ENCODE results near the gene BICDL2. TPM values are rescaled to one million over a fixed set of nuclear protein-coding genes. Genes with fewer than 3 reads are reported as not detected.
A peak's percentile ranks its signal among the peaks of the same experiment; 100 is the strongest.

The BICDL2 gene
- total and polyA plus RNA-seq, 2 of the 8 experiments (the other 6 are each of a cell fraction or from before 2014, with no cell fraction given), result 7.3 to 15.9 TPM

DNA sequence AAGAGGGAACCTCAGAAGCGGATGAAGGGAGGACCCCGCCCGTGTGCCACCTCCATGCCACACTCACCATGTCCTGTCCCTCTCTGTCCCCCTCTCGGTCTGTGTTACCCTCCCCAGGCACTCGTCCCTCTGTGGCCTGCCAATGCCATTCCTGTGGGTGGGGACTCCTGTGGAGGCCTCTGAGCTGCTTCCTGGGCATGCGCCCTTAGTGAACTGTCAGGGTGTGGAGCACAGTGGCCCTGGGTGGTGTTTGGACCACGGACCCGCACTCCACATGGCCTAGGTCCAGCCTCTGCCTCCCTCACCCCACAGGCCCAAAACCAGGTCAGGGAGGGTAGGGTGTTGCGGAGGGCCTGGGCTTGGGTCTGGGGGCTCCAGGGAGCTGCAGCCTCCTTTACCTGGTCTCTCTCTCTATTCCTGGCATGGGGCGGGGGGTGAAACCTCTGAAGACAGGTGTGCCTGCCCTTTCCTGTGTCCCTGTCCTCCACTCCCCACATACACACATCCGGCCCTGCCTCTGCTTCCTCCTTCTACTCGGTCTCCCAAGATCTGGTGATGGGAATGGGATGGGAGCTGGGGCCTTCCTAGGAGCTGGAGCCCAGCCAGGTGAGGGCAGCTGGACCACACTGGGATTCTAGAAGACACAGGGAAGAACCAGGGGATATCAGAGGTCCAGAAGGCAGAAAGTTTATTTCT, 45.0 kb downstream of the BICDL2 start:
- 0 out of 2 replicates have a peak overlapping the region, but pooled peaks have one; percentile 43 for H2BK20ac ChIP-seq (ENCODE audit: low read length)
- no peak overlapping the region for H4K8ac ChIP-seq (ENCODE audit: extremely low read depth, insufficient read depth, low read length)
- H2BK5ac ChIP-seq (ENCODE audit: low read depth, low read length), result 0 out of 2 replicates have a peak overlapping the region, but pooled peaks have one; percentile 68
- H4K91ac ChIP-seq (replicated peaks; ENCODE audit: insufficient read length, low read length), result peak overlapping the region; percentile 49
- H3K27me3 ChIP-seq (replicated peaks in 1 of 4; ENCODE audit: control insufficient read depth in 3 of 4, extremely low read depth in 1 of 4, insufficient read depth in 3 of 4, low read length in 3 of 4), result no peaks in the 10 kb centered on the region; a peak in 1 of 7 replicates
- H3K23ac ChIP-seq (ENCODE audit: insufficient read length), result no peak overlapping the region
- H3K18ac ChIP-seq (ENCODE audit: extremely low read depth, low read length), result peak overlapping the region; percentile 71
- H3K14ac ChIP-seq (ENCODE audit: insufficient read length), result no peak overlapping the region
- H3K23me2 ChIP-seq (ENCODE audit: low read depth, low read length), result no peaks in the 10 kb centered on the region; the same call in 1 of the 2 replicates
- peak overlapping the region; percentile 92; the same call in 1 of the 2 replicates for H2BK15ac ChIP-seq (ENCODE audit: low read length)
- peaks cover 0 to 34% (median 20%) of the 10 kb centered on the region in 4 experiments; a peak in 6 of 7 replicates for H3K4me1 ChIP-seq (replicated peaks in 1 of 4; ENCODE audit: control insufficient read depth in 3 of 4, insufficient read depth in 4 of 4, low read length in 3 of 4)
- no peaks in the 10 kb centered on the region for H3K79me1 ChIP-seq (ENCODE audit: low read depth, low read length)
- no peak overlapping the region for H3K4me2 ChIP-seq (ENCODE audit: insufficient read depth in 1 of 2, low read depth in 2 of 2, low read length in 2 of 2)
- H4K5ac ChIP-seq (ENCODE audit: insufficient read length, low read depth, low read length), result no peak overlapping the region
- no peak overlapping the region for H2BK120ac ChIP-seq (replicated peaks; ENCODE audit: low read depth, low read length)
- no peak overlapping the region for H2AFZ ChIP-seq (ENCODE audit: low read length)
- no peak overlapping the region for H3K56ac ChIP-seq (replicated peaks; ENCODE audit: insufficient read length, low read depth, low read length)
- ChIA-PET POLR2A (ENCODE audit: partially characterized antibody) (interaction anchor here (1.1 to 15.2 kb wide), 10 partner anchors 9 to 40 kb away, joined by 3 to 200 read pairs (median 6); partner anchors contain the start of genes CLDN6, HCFC1R1, THOC6 and TNFRSF12A), CTCF (ENCODE audit: partially characterized antibody) (interaction anchor here (0.6 to 5.2 kb wide), 5 partner anchors 10 to 192 kb away, joined by 3 to 24 read pairs (median 4); partner anchors contain the start of gene CLDN6)
- H2AK5ac ChIP-seq (ENCODE audit: low read depth, low read length), result 0 out of 2 replicates have a peak overlapping the region, but pooled peaks have one; percentile 59
- FAIRE-seq (no peak), DNase-seq (ENCODE audit: low read depth in 1 of 2, low spot score in 2 of 2) (no peak)
- no peaks in the 10 kb centered on the region for H3K79me2 ChIP-seq (ENCODE audit: control insufficient read depth in 1 of 2, insufficient read depth in 2 of 2, low read length in 2 of 2)
- H4K20me1 ChIP-seq (replicated peaks in 1 of 2; ENCODE audit: control insufficient read depth in 1 of 2, insufficient read depth in 2 of 2, low read length in 2 of 2), result no peaks in the 10 kb centered on the region
- WGBS, 2 experiments (ENCODE audit: extremely low coverage in 1 of 2, insufficient coverage in 1 of 2, insufficient read length in 1 of 2, insufficient replicate concordance in 2 of 2, low coverage in 1 of 2, low lambda C conversion rate in 2 of 2, missing lambda C conversion rate in 1 of 2), result 94% methylated on average over 9 of the region's 12 CpGs; no CpG with 5 or more reads in 1 of the 2 experiments
- no peak overlapping the region for H3K9ac ChIP-seq (replicated peaks in 1 of 4; ENCODE audit: extremely low read depth in 1 of 4, low read depth in 3 of 4, low read length in 3 of 4)
- peak overlapping the region; percentile 92 for H3K4ac ChIP-seq (replicated peaks; ENCODE audit: insufficient read length, low read depth, low read length)
- H3K27ac ChIP-seq (ENCODE audit: low read depth, low read length), result no peak overlapping the region
- peak overlapping the region; percentile 94; the same call in 1 of the 2 replicates for H2BK12ac ChIP-seq (ENCODE audit: low read depth, low read length)
- no peak overlapping the region for H3K4me3 ChIP-seq (ENCODE audit: extremely low read depth in 1 of 4, insufficient read depth in 2 of 4, low read depth in 3 of 4, low read length in 4 of 4)
- H3K9me3 ChIP-seq (ENCODE audit: insufficient read depth in 2 of 2, low read depth in 1 of 2, low read length in 1 of 2), result no peaks in the 10 kb centered on the region
- no peaks in the 10 kb centered on the region for H3K36me3 ChIP-seq (ENCODE audit: control insufficient read depth in 2 of 4, insufficient read depth in 4 of 4, low read length in 3 of 4)
- TF ChIP-seq POLR2A (IDR thresholded peaks at IDR 0.05; ENCODE audit: control extremely low read depth in 1 of 2, low read depth in 2 of 2, low read length in 2 of 2), result no peak
- TF ChIP-seq, protein P1, sequence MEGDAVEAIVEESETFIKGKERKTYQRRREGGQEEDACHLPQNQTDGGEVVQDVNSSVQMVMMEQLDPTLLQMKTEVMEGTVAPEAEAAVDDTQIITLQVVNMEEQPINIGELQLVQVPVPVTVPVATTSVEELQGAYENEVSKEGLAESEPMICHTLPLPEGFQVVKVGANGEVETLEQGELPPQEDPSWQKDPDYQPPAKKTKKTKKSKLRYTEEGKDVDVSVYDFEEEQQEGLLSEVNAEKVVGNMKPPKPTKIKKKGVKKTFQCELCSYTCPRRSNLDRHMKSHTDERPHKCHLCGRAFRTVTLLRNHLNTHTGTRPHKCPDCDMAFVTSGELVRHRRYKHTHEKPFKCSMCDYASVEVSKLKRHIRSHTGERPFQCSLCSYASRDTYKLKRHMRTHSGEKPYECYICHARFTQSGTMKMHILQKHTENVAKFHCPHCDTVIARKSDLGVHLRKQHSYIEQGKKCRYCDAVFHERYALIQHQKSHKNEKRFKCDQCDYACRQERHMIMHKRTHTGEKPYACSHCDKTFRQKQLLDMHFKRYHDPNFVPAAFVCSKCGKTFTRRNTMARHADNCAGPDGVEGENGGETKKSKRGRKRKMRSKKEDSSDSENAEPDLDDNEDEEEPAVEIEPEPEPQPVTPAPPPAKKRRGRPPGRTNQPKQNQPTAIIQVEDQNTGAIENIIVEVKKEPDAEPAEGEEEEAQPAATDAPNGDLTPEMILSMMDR (IDR thresholded peaks at IDR 0.05; ENCODE audit: control extremely low read depth in 1 of 3, insufficient read depth in 1 of 3, low read depth in 1 of 3, low read length in 3 of 3), result no peak
- TF ChIP-seq POU5F1 (IDR thresholded peaks at IDR 0.05; ENCODE audit: low read depth, low read length), result no peak
- TF ChIP-seq, protein P2, sequence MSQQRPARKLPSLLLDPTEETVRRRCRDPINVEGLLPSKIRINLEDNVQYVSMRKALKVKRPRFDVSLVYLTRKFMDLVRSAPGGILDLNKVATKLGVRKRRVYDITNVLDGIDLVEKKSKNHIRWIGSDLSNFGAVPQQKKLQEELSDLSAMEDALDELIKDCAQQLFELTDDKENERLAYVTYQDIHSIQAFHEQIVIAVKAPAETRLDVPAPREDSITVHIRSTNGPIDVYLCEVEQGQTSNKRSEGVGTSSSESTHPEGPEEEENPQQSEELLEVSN (IDR thresholded peaks at IDR 0.05), result no peak
- no peak for TF ChIP-seq JUN (IDR thresholded peaks at IDR 0.05; ENCODE audit: low read depth, low read length)
- no peak for TF ChIP-seq TAF1 (IDR thresholded peaks at IDR 0.05; ENCODE audit: low read depth, low read length)
- TF ChIP-seq SP1 (IDR thresholded peaks at IDR 0.05; ENCODE audit: low read depth, low read length), result no peak

All from H1 (cell line).